GM12865 (cell line): Measurements from ENCODE around the gene ZAR1L.

ENCODE experiments used
- DNase-seq: peaks from one replicate; pipeline ENCODE4 v3.0.0; 2010; ENCODE audit warnings: low read depth
- H3K4me3 ChIP-seq: 2 replicates; pipeline ENCODE4 v1.5.1; 2011; ENCODE audit warnings: mild to moderate bottlenecking, low read depth, low read length, control low read depth
- CTCF ChIP-seq: IDR thresholded peaks from 2 replicates; pipeline ENCODE4 v1.5.1; 2011; ENCODE audit warnings: low read length, control low read depth, low read depth, inconsistent platforms; ENCODE audit not compliant: insufficient read depth; ENCODE audit errors: missing control alignments

Gene ZAR1L

DNA sequence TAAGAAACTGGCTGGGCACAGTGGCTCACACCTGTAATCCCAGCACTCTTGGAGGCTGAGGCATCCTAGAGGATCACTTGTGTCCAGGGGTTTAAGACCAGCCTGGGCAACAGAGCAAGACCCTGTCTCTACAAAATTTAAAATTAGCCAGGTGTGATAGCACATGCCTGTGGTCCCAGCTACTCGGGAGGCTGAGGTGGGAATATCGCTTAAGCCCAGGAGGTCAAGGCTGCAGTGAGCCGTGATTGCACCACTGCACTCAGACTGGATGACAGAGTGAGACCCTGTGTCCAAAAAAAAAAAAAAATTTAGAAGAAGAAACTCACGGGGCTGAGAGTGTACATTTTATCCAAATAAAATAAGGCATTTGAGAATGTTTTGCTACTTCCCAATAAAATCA lies 58.9 kb downstream of the ZAR1L start:
- DNase-seq, result no peak
- no peak for TF ChIP-seq CTCF
- no peak overlapping the region for H3K4me3 ChIP-seq

- H3K4me3 ChIP-seq, result no peak overlapping the region
- no peak for TF ChIP-seq CTCF
- no peak for DNase-seq
Observed at GRCh38 chr13:32255724-32256109, 59.4 kb downstream of the ZAR1L start.

GRCh38 chr13:32254916-32255723 lies 60.0 kb downstream of the ZAR1L start:
- TF ChIP-seq CTCF, result no peak
- no peak overlapping the region for H3K4me3 ChIP-seq
- DNase-seq, result no peak

- no peak overlapping the region for H3K4me3 ChIP-seq
- no peak for TF ChIP-seq CTCF
- no peak for DNase-seq
Observed at GRCh38 chr13:32254416-32254815, 60.7 kb downstream of the ZAR1L start.

DNA sequence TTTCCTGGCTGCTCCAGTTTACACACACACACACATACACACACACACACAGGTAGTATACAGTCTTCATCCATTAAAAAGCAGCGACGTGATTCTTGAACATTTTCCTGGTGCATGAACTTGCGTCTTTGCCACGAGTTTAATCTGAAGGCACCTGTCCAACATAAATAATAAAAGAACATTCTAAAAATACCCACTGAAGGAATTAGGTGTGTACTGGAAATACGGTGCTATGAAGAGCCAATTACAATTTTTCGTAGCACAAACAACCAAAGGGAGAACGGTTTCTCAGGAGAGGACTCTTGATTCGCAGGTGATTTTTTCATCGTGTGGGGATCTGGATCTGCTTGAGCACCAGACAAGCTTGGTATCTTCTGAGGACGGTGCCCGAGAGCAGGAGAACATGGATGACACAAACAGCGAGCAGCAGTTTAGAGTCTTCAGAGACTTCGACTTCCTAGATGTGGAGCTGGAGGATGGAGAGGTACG lies 61.2 kb downstream of the ZAR1L start:
- no peak for DNase-seq
- H3K4me3 ChIP-seq, result no peak overlapping the region
- no peak for TF ChIP-seq CTCF
